ENCODE measurements around the gene PBX3. TPM values are rescaled to one million over a fixed set of nuclear protein-coding genes. Genes with fewer than 3 reads are reported as not detected.

The PBX3 gene
- total RNA-seq, 5 donors from 2014 or later (not counting 1 experiment from before 2014, with no cell fraction given) = 12.3 to 30.6 (median 19.0) TPM

- Histone ChIP-seq H3K4me3 (ENCODE audit: control insufficient read depth in 1 of 2, extremely low read depth in 1 of 2, low read length in 1 of 2) (peak overlapping the region; percentile 35 to 81), H3K27me3 (replicated peaks in 1 of 2; ENCODE audit: control insufficient read depth in 2 of 2, extremely low read depth in 1 of 2, insufficient read depth in 2 of 2, low read length in 1 of 2) (no peaks in the 10 kb centered on the region), H3K27ac (ENCODE audit: low read length) (no peak overlapping the region), H3K36me3 (ENCODE audit: control insufficient read depth in 2 of 2, extremely low read depth in 1 of 2, insufficient read depth in 1 of 2, low read length in 1 of 2) (no peaks in the 10 kb centered on the region), H3K4me1 (ENCODE audit: control insufficient read depth in 1 of 2, extremely low read depth in 1 of 2, insufficient read depth in 2 of 2, low read length in 2 of 2) (peaks cover 2 to 14% of the 10 kb centered on the region in 2 experiments), H3K9me3 (no peaks in the 10 kb centered on the region)
- no peak for DNase-seq
- Mint-ChIP-seq H3K27me3 (no peaks in the 10 kb centered on the region), H3K4me3 (peak overlapping the region; percentile 92 to 98 (median 93)), H3K9me3 (no peaks in the 10 kb centered on the region), H3K36me3 (no peaks in the 10 kb centered on the region), H3K4me1 (peaks cover 24 to 40% (median 25%) of the 10 kb centered on the region in 3 donors), H3K27ac (no peak overlapping the region)
- ChIA-PET POLR2A (no interaction called here), CTCF (no interaction called here)
- 0% methylated on average over 46 of the region's 46 CpGs for WGBS (ENCODE audit: insufficient coverage)
- ATAC-seq (replicated peaks in 1 of 4) = peak; percentile 20 to 24 (median 22)
Observed at GRCh38 chr9:125746774-125747052, 460 bp upstream of the PBX3 start.

- peaks cover 24 to 47% (median 31%) of the 10 kb centered on the region in 3 donors for H3K4me1 Mint-ChIP-seq
- H3K27me3 Mint-ChIP-seq = no peaks in the 10 kb centered on the region
- peak overlapping the region; percentile 88 to 93 (median 89) for H3K4me3 Mint-ChIP-seq
- H3K4me1 ChIP-seq (ENCODE audit: control insufficient read depth in 1 of 2, extremely low read depth in 1 of 2, insufficient read depth in 2 of 2, low read length in 2 of 2) = peaks cover 2 to 14% of the 10 kb centered on the region in 2 experiments
- H3K27ac ChIP-seq (ENCODE audit: low read length) = no peak overlapping the region
- POLR2A ChIA-PET = no interaction called here
- no peaks in the 10 kb centered on the region for H3K27me3 ChIP-seq (replicated peaks in 1 of 2; ENCODE audit: control insufficient read depth in 2 of 2, extremely low read depth in 1 of 2, insufficient read depth in 2 of 2, low read length in 1 of 2)
- DNase-seq (peak in 22 of 35 experiments; percentile 1 to 47 (median 10)), ATAC-seq (replicated peaks in 1 of 4) (no peak)
- CTCF ChIA-PET = no interaction called here
- peak overlapping the region; percentile 72 to 92 for H3K4me3 ChIP-seq (ENCODE audit: control insufficient read depth in 1 of 2, extremely low read depth in 1 of 2, low read length in 1 of 2)
- H3K9me3 Mint-ChIP-seq = no peaks in the 10 kb centered on the region
- H3K9me3 ChIP-seq = no peaks in the 10 kb centered on the region
- no peaks in the 10 kb centered on the region for H3K36me3 Mint-ChIP-seq
- no peaks in the 10 kb centered on the region for H3K36me3 ChIP-seq (ENCODE audit: control insufficient read depth in 2 of 2, extremely low read depth in 1 of 2, insufficient read depth in 1 of 2, low read length in 1 of 2)
- peak overlapping the region in 1 of 2 donors; percentile 72 for H3K27ac Mint-ChIP-seq
- WGBS (ENCODE audit: insufficient coverage) = under 1% methylated on average over 79 of the region's 88 CpGs
Observed at GRCh38 chr9:125747765-125748445, 732 bp downstream of the PBX3 start.

- H3K4me3 Mint-ChIP-seq = peak overlapping the region; percentile 88 to 93 (median 89)
- no peaks in the 10 kb centered on the region for H3K27me3 ChIP-seq (replicated peaks in 1 of 2; ENCODE audit: control insufficient read depth in 2 of 2, extremely low read depth in 1 of 2, insufficient read depth in 2 of 2, low read length in 1 of 2)
- DNase-seq = peak in 7 of 35 experiments; percentile 7 to 43 (median 12)
- H3K9me3 ChIP-seq = no peaks in the 10 kb centered on the region
- H3K27me3 Mint-ChIP-seq = no peaks in the 10 kb centered on the region
- 47% methylated on average over 30 of the region's 30 CpGs for WGBS (ENCODE audit: insufficient coverage)
- no peaks in the 10 kb centered on the region for H3K36me3 Mint-ChIP-seq
- H3K4me1 Mint-ChIP-seq = peaks cover 24 to 47% (median 31%) of the 10 kb centered on the region in 3 donors
- H3K9me3 Mint-ChIP-seq = no peaks in the 10 kb centered on the region
- no peaks in the 10 kb centered on the region for H3K36me3 ChIP-seq (ENCODE audit: control insufficient read depth in 2 of 2, extremely low read depth in 1 of 2, insufficient read depth in 1 of 2, low read length in 1 of 2)
- no peak overlapping the region for H3K27ac ChIP-seq (ENCODE audit: low read length)
- no peak for ATAC-seq (replicated peaks in 1 of 4)
- POLR2A ChIA-PET = interaction anchor here (0.6 to 0.7 kb wide), 5 partner anchors 11 to 676 kb away, joined by 3 to 5 read pairs (median 3); no protein-coding TSS in a partner anchor
- peaks cover 2 to 14% of the 10 kb centered on the region in 2 experiments for H3K4me1 ChIP-seq (ENCODE audit: control insufficient read depth in 1 of 2, extremely low read depth in 1 of 2, insufficient read depth in 2 of 2, low read length in 2 of 2)
- CTCF ChIA-PET = interaction anchor here in 1 of 2 donors (0.6 kb wide), 1 partner anchor 78 kb away, joined by 4 read pairs; no protein-coding TSS in a partner anchor
- H3K27ac Mint-ChIP-seq = peak overlapping the region; percentile 55 to 76
- H3K4me3 ChIP-seq (ENCODE audit: control insufficient read depth in 1 of 2, extremely low read depth in 1 of 2, low read length in 1 of 2) = peak overlapping the region; percentile 72 to 92
Observed at GRCh38 chr9:125748446-125749099, 1.4 kb downstream of the PBX3 start.

GRCh38 chr9:125749287-125749935, 2.2 kb downstream of the PBX3 start:
- Histone ChIP-seq H3K4me1 (ENCODE audit: control insufficient read depth in 1 of 2, extremely low read depth in 1 of 2, insufficient read depth in 2 of 2, low read length in 2 of 2) (peaks cover 2 to 14% of the 10 kb centered on the region in 2 experiments), H3K4me3 (ENCODE audit: control insufficient read depth in 1 of 2, extremely low read depth in 1 of 2, low read length in 1 of 2) (no peak overlapping the region), H3K9me3 (no peaks in the 10 kb centered on the region), H3K27ac (ENCODE audit: low read length) (no peak overlapping the region), H3K36me3 (ENCODE audit: control insufficient read depth in 2 of 2, extremely low read depth in 1 of 2, insufficient read depth in 1 of 2, low read length in 1 of 2) (no peaks in the 10 kb centered on the region), H3K27me3 (replicated peaks in 1 of 2; ENCODE audit: control insufficient read depth in 2 of 2, extremely low read depth in 1 of 2, insufficient read depth in 2 of 2, low read length in 1 of 2) (no peaks in the 10 kb centered on the region)
- DNase-seq = no peak
- Mint-ChIP-seq H3K4me3 (peak overlapping the region; percentile 88 to 93 (median 89)), H3K9me3 (no peaks in the 10 kb centered on the region), H3K36me3 (peaks cover 3% of the 10 kb centered on the region), H3K27me3 (no peaks in the 10 kb centered on the region), H3K4me1 (peaks cover 24 to 47% (median 31%) of the 10 kb centered on the region in 3 donors), H3K27ac (peak overlapping the region in 1 of 2 donors; percentile 72)
- ATAC-seq (replicated peaks in 1 of 4) = no peak
- WGBS (ENCODE audit: insufficient coverage) = no CpG with 5 or more reads among the region's 4 CpGs
- POLR2A ChIA-PET = interaction anchor here (0.6 to 0.7 kb wide), 5 partner anchors 10 to 677 kb away, joined by 3 to 5 read pairs (median 3); no protein-coding TSS in a partner anchor
- CTCF ChIA-PET = interaction anchor here in 1 of 2 donors (0.6 kb wide), 1 partner anchor 79 kb away, joined by 4 read pairs; no protein-coding TSS in a partner anchor

GRCh38 chr9:125749951-125750626, 2.9 kb downstream of the PBX3 start:
- Histone ChIP-seq H3K4me3 (ENCODE audit: control insufficient read depth in 1 of 2, extremely low read depth in 1 of 2, low read length in 1 of 2) (no peak overlapping the region), H3K9me3 (no peaks in the 10 kb centered on the region), H3K36me3 (ENCODE audit: control insufficient read depth in 2 of 2, extremely low read depth in 1 of 2, insufficient read depth in 1 of 2, low read length in 1 of 2) (no peaks in the 10 kb centered on the region), H3K27me3 (replicated peaks in 1 of 2; ENCODE audit: control insufficient read depth in 2 of 2, extremely low read depth in 1 of 2, insufficient read depth in 2 of 2, low read length in 1 of 2) (no peaks in the 10 kb centered on the region), H3K4me1 (ENCODE audit: control insufficient read depth in 1 of 2, extremely low read depth in 1 of 2, insufficient read depth in 2 of 2, low read length in 2 of 2) (peaks cover 2 to 14% of the 10 kb centered on the region in 2 experiments), H3K27ac (ENCODE audit: low read length) (no peak overlapping the region)
- ATAC-seq (replicated peaks in 1 of 4) = no peak
- DNase-seq = no peak
- Mint-ChIP-seq H3K9me3 (no peaks in the 10 kb centered on the region), H3K4me3 (peak overlapping the region in 2 of 3 donors; percentile 28 to 93), H3K4me1 (peaks cover 24 to 49% (median 31%) of the 10 kb centered on the region in 3 donors), H3K27me3 (no peaks in the 10 kb centered on the region), H3K27ac (peak overlapping the region in 1 of 2 donors; percentile 34), H3K36me3 (peaks cover 3% of the 10 kb centered on the region)
- CTCF ChIA-PET = no interaction called here
- POLR2A ChIA-PET = no interaction called here
- no CpG with 5 or more reads among the region's 4 CpGs for WGBS (ENCODE audit: insufficient coverage)

GRCh38 chr9:125750627-125751011, 3.4 kb downstream of the PBX3 start:
- DNase-seq = no peak
- H3K27ac ChIP-seq (ENCODE audit: low read length) = no peak overlapping the region
- CTCF ChIA-PET = interaction anchor here in 1 of 2 donors (0.6 kb wide), 1 partner anchor 956 kb away, joined by 3 read pairs; no protein-coding TSS in a partner anchor
- Mint-ChIP-seq H3K36me3 (peaks cover 3% of the 10 kb centered on the region), H3K27ac (peak overlapping the region in 1 of 2 donors; percentile 1), H3K9me3 (no peaks in the 10 kb centered on the region), H3K4me1 (peaks cover 20 to 48% (median 31%) of the 10 kb centered on the region in 3 donors), H3K27me3 (no peaks in the 10 kb centered on the region), H3K4me3 (peak overlapping the region in 2 of 3 donors; percentile 28 to 93)
- H3K27me3 ChIP-seq (replicated peaks in 1 of 2; ENCODE audit: control insufficient read depth in 2 of 2, extremely low read depth in 1 of 2, insufficient read depth in 2 of 2, low read length in 1 of 2) = no peaks in the 10 kb centered on the region
- no peak for ATAC-seq (replicated peaks in 1 of 4)
- H3K9me3 ChIP-seq = no peaks in the 10 kb centered on the region
- POLR2A ChIA-PET = no interaction called here
- no peaks in the 10 kb centered on the region for H3K36me3 ChIP-seq (ENCODE audit: control insufficient read depth in 2 of 2, extremely low read depth in 1 of 2, insufficient read depth in 1 of 2, low read length in 1 of 2)
- 78% methylated on average over 3 of the region's 6 CpGs for WGBS (ENCODE audit: insufficient coverage)
- H3K4me3 ChIP-seq (ENCODE audit: control insufficient read depth in 1 of 2, extremely low read depth in 1 of 2, low read length in 1 of 2) = no peak overlapping the region
- H3K4me1 ChIP-seq (ENCODE audit: control insufficient read depth in 1 of 2, extremely low read depth in 1 of 2, insufficient read depth in 2 of 2, low read length in 2 of 2) = peaks cover 2 to 12% of the 10 kb centered on the region in 2 experiments
